Vagina (tissue), 2 donors: ENCODE results near the gene SLAMF9. TPM values are rescaled to one million over a fixed set of nuclear protein-coding genes. Genes with fewer than 3 reads are reported as not detected.

Experiments used
- DNase-seq, 2 donors: peaks; one replicate each; pipeline ENCODE4 v3.0.0-alpha.2; 2017; ENCODE audit errors: extremely low spot score in 2 of 2
- H3K27ac ChIP-seq: fragments of 200-600 bp; sonication (generic); one replicate; pipeline ENCODE4 v1.5.1; 2019
- H3K27me3 ChIP-seq: fragments of 200-600 bp; sonication (generic); one replicate; pipeline ENCODE4 v1.5.1; 2019
- H3K36me3 ChIP-seq, 2 donors: fragments of 200-600 bp; sonication (generic); one replicate each; pipeline ENCODE4 v1.5.1; 2017 to 2019
- H3K4me1 ChIP-seq: fragments of 200-600 bp; sonication (generic); one replicate; pipeline ENCODE4 v1.5.1; 2019
- H3K4me3 ChIP-seq, 2 donors: fragments of 200-600 bp; sonication (generic); 1 replicate in 1 of 2; 2 replicates in 1 of 2; pipeline ENCODE4 v1.5.1; 2016 to 2019
- H3K9me3 ChIP-seq: fragments of 200-600 bp; sonication (generic); one replicate; pipeline ENCODE4 v1.5.1; 2019
- CTCF ChIP-seq, 3 experiments: fragments of 450-650 bp in 2 of 3; fragments of 200-600 bp in 1 of 3; sonication (generic) in 1 of 3; IDR thresholded peaks; one replicate each; pipeline ENCODE4 v1.5.1; 2017 to 2019; ENCODE audit warnings: antibody characterized with exemption in 3 of 3, mild to moderate bottlenecking in 2 of 3, moderate library complexity in 2 of 3
- POLR2A ChIP-seq, 2 donors: fragments of 450-650 bp; IDR thresholded peaks; one replicate each; pipeline ENCODE4 v1.6.1; 2017; ENCODE audit warnings: antibody characterized with exemption in 2 of 2, mild to moderate bottlenecking in 2 of 2, moderate library complexity in 2 of 2
- POLR2AphosphoS5 ChIP-seq, 2 donors: sonication (generic); formaldehyde crosslinking; IDR thresholded peaks; one replicate each; pipeline ENCODE4 v1.9.0; 2017; ENCODE audit warnings: antibody characterized with exemption in 2 of 2, mild to moderate bottlenecking in 2 of 2, low read depth in 1 of 2; ENCODE audit not compliant: insufficient read depth in 1 of 2
- intact Hi-C: fragments of 100-400 bp; cut with DNase I; formaldehyde crosslinking; loops from one replicate; pipeline ENCODE4 v1.15.1; 2023
- total RNA-seq: library from RNA; depleted of rRNA; stranded (reverse); fragments of >200 nt; gene quantifications from one replicate; pipeline ENCODE4 v1.2.3, GENCODE V29; 2016

SLAMF9 gene
- total RNA-seq, 1 donor from 2014 or later: not detected

GRCh38 chr1:159957824-159958268 lies 3.8 kb upstream of the SLAMF9 start:
- H3K27me3 ChIP-seq: no peaks in the 10 kb centered on the region
- no peaks in the 10 kb centered on the region for H3K36me3 ChIP-seq
- no peaks in the 10 kb centered on the region for H3K9me3 ChIP-seq
- peaks cover 18% of the 10 kb centered on the region for H3K4me1 ChIP-seq
- TF ChIP-seq CTCF (IDR thresholded peaks at IDR 0.05) (no peak), POLR2A (IDR thresholded peaks at IDR 0.05) (no peak), POLR2AphosphoS5 (IDR thresholded peaks at IDR 0.05; ENCODE audit: insufficient read depth in 1 of 2, low read depth in 1 of 2) (no peak)
- intact Hi-C loops: no loop called here
- no peak overlapping the region for H3K4me3 ChIP-seq
- no peak overlapping the region for H3K27ac ChIP-seq
- DNase-seq: no peak

- TF ChIP-seq POLR2AphosphoS5 (IDR thresholded peaks at IDR 0.05; ENCODE audit: insufficient read depth in 1 of 2, low read depth in 1 of 2) (no peak), CTCF (IDR thresholded peaks at IDR 0.05) (no peak), POLR2A (IDR thresholded peaks at IDR 0.05) (no peak)
- Histone ChIP-seq H3K9me3 (no peaks in the 10 kb centered on the region), H3K36me3 (no peaks in the 10 kb centered on the region), H3K4me3 (no peak overlapping the region), H3K27me3 (no peaks in the 10 kb centered on the region), H3K27ac (no peak overlapping the region), H3K4me1 (peaks cover 3% of the 10 kb centered on the region)
- DNase-seq: no peak
- intact Hi-C loops: no loop called here
These were observed 1.4 kb upstream of the SLAMF9 start for GRCh38 chr1:159955456-159955855.

GRCh38 chr1:159952932-159953331 lies 1.1 kb downstream of the SLAMF9 start:
- TF ChIP-seq POLR2A (IDR thresholded peaks at IDR 0.05) (no peak), POLR2AphosphoS5 (IDR thresholded peaks at IDR 0.05; ENCODE audit: insufficient read depth in 1 of 2, low read depth in 1 of 2) (no peak), CTCF (IDR thresholded peaks at IDR 0.05) (no peak)
- no peak for DNase-seq
- H3K27me3 ChIP-seq: no peaks in the 10 kb centered on the region
- no peak overlapping the region for H3K4me3 ChIP-seq
- no peaks in the 10 kb centered on the region for H3K36me3 ChIP-seq
- H3K9me3 ChIP-seq: no peaks in the 10 kb centered on the region
- H3K4me1 ChIP-seq: no peaks in the 10 kb centered on the region
- H3K27ac ChIP-seq: no peak overlapping the region
- intact Hi-C loops: no loop called here

GRCh38 chr1:159951551-159951950 lies 2.5 kb downstream of the SLAMF9 start:
- no peak for DNase-seq
- no peaks in the 10 kb centered on the region for H3K27me3 ChIP-seq
- H3K36me3 ChIP-seq: no peaks in the 10 kb centered on the region
- intact Hi-C loops: no loop called here
- TF ChIP-seq CTCF (IDR thresholded peaks at IDR 0.05): no peak
- TF ChIP-seq POLR2AphosphoS5 (IDR thresholded peaks at IDR 0.05; ENCODE audit: insufficient read depth in 1 of 2, low read depth in 1 of 2): no peak
- TF ChIP-seq POLR2A (IDR thresholded peaks at IDR 0.05): no peak
- no peak overlapping the region for H3K27ac ChIP-seq
- no peaks in the 10 kb centered on the region for H3K9me3 ChIP-seq
- peaks cover 4% of the 10 kb centered on the region for H3K4me1 ChIP-seq
- no peak overlapping the region for H3K4me3 ChIP-seq

GRCh38 chr1:159951016-159951415 lies 3.0 kb downstream of the SLAMF9 start:
- Histone ChIP-seq H3K4me3 (no peak overlapping the region), H3K27ac (no peak overlapping the region), H3K27me3 (no peaks in the 10 kb centered on the region), H3K4me1 (peaks cover 9% of the 10 kb centered on the region), H3K9me3 (no peaks in the 10 kb centered on the region), H3K36me3 (no peaks in the 10 kb centered on the region)
- TF ChIP-seq POLR2AphosphoS5 (IDR thresholded peaks at IDR 0.05; ENCODE audit: insufficient read depth in 1 of 2, low read depth in 1 of 2): no peak
- no peak for TF ChIP-seq POLR2A (IDR thresholded peaks at IDR 0.05)
- no peak for TF ChIP-seq CTCF (IDR thresholded peaks at IDR 0.05)
- intact Hi-C loops: no loop called here
- DNase-seq: no peak
